Fibroblast of lung (primary cell): Measurements from ENCODE around the gene AOC3.

Experiments
- EZH2 ChIP-seq: IDR thresholded peaks from 2 replicates; pipeline ENCODE4 v1.5.1; 2012; ENCODE audit warnings: low read length, control low read depth, mild to moderate bottlenecking; ENCODE audit errors: missing control alignments
- TF ChIP-seq, protein P1 (sequence below), 2 donors: IDR thresholded peaks in 1 of 2; conservative IDR thresholded peaks in 1 of 2; 1 replicate in 1 of 2; 2 replicates in 1 of 2; pipeline ENCODE4 v1.5.1; 2011 to 2012; ENCODE audit warnings: low read length in 2 of 2, control low read depth in 1 of 2, inconsistent platforms in 1 of 2, low read depth in 1 of 2, mild to moderate bottlenecking in 1 of 2

- TF ChIP-seq, protein P1, sequence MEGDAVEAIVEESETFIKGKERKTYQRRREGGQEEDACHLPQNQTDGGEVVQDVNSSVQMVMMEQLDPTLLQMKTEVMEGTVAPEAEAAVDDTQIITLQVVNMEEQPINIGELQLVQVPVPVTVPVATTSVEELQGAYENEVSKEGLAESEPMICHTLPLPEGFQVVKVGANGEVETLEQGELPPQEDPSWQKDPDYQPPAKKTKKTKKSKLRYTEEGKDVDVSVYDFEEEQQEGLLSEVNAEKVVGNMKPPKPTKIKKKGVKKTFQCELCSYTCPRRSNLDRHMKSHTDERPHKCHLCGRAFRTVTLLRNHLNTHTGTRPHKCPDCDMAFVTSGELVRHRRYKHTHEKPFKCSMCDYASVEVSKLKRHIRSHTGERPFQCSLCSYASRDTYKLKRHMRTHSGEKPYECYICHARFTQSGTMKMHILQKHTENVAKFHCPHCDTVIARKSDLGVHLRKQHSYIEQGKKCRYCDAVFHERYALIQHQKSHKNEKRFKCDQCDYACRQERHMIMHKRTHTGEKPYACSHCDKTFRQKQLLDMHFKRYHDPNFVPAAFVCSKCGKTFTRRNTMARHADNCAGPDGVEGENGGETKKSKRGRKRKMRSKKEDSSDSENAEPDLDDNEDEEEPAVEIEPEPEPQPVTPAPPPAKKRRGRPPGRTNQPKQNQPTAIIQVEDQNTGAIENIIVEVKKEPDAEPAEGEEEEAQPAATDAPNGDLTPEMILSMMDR (conservative IDR thresholded peaks at IDR 0.05 in 1 of 2, IDR thresholded peaks at IDR 0.05 in 1 of 2; ENCODE audit: low read depth in 1 of 2, low read length in 2 of 2): no peak
- TF ChIP-seq EZH2: no peak
Observed at GRCh38 chr17:42898147-42898811, 47.3 kb downstream of the AOC3 start.
